ENCODE data around the gene C6orf58.

Gene C6orf58

GRCh38 chr6:127539272-127539671 lies 37.7 kb upstream of the C6orf58 start:
- TF ChIP-seq POLR2AphosphoS5 (IDR thresholded peaks at IDR 0.05; ENCODE audit: low read depth, low read length) (no peak), REST (IDR thresholded peaks at IDR 0.05; ENCODE audit: insufficient read depth in 1 of 2, low read depth in 2 of 2, low read length in 2 of 2) (no peak), SIN3A (IDR thresholded peaks at IDR 0.05; ENCODE audit: borderline replicate concordance, insufficient read depth, low read length) (no peak), FOXP2 (optimal IDR thresholded peaks at IDR 0.05; ENCODE audit: borderline replicate concordance, extremely low read depth, extremely low read length, insufficient read depth) (no peak), TAF1 (IDR thresholded peaks at IDR 0.05; ENCODE audit: borderline replicate concordance, insufficient read depth, low read length) (no peak)

- TF ChIP-seq POLR2AphosphoS5 (IDR thresholded peaks at IDR 0.05; ENCODE audit: low read depth, low read length) (no peak), SIN3A (IDR thresholded peaks at IDR 0.05; ENCODE audit: borderline replicate concordance, insufficient read depth, low read length) (no peak)
Observed at GRCh38 chr6:127547215-127547614, 29.8 kb upstream of the C6orf58 start.

- TF ChIP-seq TAF1 (IDR thresholded peaks at IDR 0.05; ENCODE audit: borderline replicate concordance, insufficient read depth, low read length) = no peak
- no peak for TF ChIP-seq SIN3A (IDR thresholded peaks at IDR 0.05; ENCODE audit: borderline replicate concordance, insufficient read depth, low read length)
- TF ChIP-seq POLR2AphosphoS5 (IDR thresholded peaks at IDR 0.05; ENCODE audit: low read depth, low read length) = no peak
- no peak for TF ChIP-seq REST (IDR thresholded peaks at IDR 0.05; ENCODE audit: insufficient read depth in 1 of 2, low read depth in 2 of 2, low read length in 2 of 2)
- no peak for TF ChIP-seq FOXP2 (optimal IDR thresholded peaks at IDR 0.05; ENCODE audit: borderline replicate concordance, extremely low read depth, extremely low read length, insufficient read depth)
Observed at GRCh38 chr6:127547904-127548649, 28.9 kb upstream of the C6orf58 start.

GRCh38 chr6:127550403-127550802 lies 26.6 kb upstream of the C6orf58 start:
- TF ChIP-seq REST (IDR thresholded peaks at IDR 0.05; ENCODE audit: insufficient read depth in 1 of 2, low read depth in 2 of 2, low read length in 2 of 2) (no peak), POLR2AphosphoS5 (IDR thresholded peaks at IDR 0.05; ENCODE audit: low read depth, low read length) (no peak)

GRCh38 chr6:127554435-127555006 lies 22.5 kb upstream of the C6orf58 start:
- TF ChIP-seq TAF1 (IDR thresholded peaks at IDR 0.05; ENCODE audit: borderline replicate concordance, insufficient read depth, low read length) (no peak), SIN3A (IDR thresholded peaks at IDR 0.05; ENCODE audit: borderline replicate concordance, insufficient read depth, low read length) (no peak), REST (IDR thresholded peaks at IDR 0.05; ENCODE audit: insufficient read depth in 1 of 2, low read depth in 2 of 2, low read length in 2 of 2) (no peak), FOXP2 (optimal IDR thresholded peaks at IDR 0.05; ENCODE audit: borderline replicate concordance, extremely low read depth, extremely low read length, insufficient read depth) (no peak), POLR2AphosphoS5 (IDR thresholded peaks at IDR 0.05; ENCODE audit: low read depth, low read length) (no peak)

Data from PFSK-1 (cell line).